Stimulated activated CD8-positive, alpha-beta memory T cell treated with anti-CD3 and anti-CD28 coated beads, Interleukin-4, amount 100 ng/mL, for 48 hours (primary cell): ENCODE measurements around the gene GLRA2.

ENCODE experiments used
- DNase-seq: peaks from one replicate; pipeline ENCODE4 v3.0.0-alpha.2; 2020

Gene GLRA2

DNA sequence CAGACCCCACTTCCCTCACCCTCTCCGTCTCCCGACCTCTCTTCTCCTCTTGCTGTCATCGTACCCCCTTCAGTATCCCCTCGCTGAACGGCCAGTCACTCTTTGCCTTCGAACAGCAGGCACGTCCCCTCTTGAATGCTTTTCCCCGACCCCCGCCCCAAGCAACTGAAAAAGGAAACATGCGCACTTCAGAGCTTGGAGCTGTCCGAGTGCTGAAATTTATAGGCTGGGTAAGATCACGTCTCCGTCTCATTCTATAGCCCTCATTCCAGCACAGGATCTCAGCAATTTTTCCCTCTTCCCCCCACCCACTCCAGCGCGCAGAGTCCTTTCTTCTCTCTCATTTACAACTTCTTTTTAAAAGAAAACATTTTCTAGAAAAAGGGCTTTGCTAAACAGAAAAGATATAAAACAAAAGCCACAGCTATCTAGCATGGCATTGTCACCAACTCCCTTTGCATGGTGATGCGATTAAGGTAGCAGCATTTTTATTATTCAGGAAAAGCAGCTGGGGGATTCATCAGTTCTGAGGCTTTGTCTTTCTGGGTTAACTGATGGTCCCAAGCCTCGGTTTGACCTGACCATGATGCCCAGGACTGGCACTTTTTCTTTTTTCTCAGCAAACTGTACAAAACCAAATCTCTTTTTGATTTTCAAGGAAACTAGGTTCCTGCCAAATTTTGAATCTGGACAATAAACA is at the start of gene GLRA2:
TSS of gene GLRA2 (plus strand) at position 247 of the 700 bp plus-strand sequence. CDS start 522 bp downstream, outside the sequence.
- peak; percentile 22 for DNase-seq

DNA sequence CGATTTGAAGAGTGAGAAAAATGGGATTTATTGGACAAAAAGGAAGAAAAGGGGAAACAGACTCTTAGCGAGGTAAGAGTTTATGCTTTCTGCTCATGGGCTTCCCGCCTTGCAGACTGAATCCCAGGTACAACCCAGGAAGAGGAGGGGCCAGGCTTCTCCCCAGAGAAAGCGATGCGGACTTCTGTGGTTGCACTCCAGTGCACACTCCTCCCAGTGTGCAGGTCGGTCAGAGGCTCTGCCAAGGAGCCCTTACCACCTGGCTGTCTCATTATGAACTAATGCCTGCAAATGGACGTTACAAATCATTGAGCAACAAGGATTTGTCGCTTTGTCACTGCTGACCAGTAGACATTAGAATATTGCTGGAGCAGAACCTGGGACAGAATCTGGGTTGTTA is 39.9 kb upstream of the GLRA2 start:
- DNase-seq, result no peak

DNA sequence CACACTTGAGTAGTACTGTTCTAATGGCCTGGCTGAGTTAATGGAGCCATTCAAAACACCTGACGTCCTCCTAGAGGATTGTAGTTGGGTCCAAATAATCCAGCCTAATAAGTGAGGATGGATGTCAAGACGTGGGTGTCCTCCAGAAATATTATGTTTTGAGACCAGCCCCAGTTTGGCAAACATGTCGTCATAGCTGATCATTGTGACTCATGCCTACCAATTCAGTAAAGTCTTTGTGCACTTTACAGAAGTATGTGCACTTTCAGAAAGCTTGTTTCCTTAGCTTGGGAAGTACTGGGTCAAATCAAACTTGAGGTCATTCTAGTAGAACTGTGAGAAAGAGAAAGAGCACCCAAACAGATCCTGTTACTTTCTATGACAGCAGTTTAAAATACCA is 37.6 kb upstream of the GLRA2 start:
- no peak for DNase-seq

DNA sequence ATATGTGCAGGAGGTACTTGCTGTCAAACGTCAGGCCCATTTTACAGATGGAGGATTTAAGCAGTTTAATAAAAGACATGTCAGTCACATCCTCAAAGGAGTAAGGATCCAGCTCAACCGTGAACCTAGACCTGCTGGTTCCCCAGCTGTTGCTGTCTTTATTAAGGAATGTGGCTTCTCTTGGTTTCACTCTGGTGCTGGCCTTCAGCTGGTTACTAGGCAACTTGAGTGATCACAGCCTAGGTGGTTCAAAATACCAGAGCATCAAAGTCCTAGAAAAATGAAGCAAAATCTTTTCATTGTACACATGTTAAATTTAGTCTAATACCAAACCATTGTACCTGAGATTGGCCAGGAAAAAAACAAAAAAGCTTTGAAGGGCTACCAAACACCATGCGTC is 32.7 kb upstream of the GLRA2 start:
- no peak for DNase-seq

DNA sequence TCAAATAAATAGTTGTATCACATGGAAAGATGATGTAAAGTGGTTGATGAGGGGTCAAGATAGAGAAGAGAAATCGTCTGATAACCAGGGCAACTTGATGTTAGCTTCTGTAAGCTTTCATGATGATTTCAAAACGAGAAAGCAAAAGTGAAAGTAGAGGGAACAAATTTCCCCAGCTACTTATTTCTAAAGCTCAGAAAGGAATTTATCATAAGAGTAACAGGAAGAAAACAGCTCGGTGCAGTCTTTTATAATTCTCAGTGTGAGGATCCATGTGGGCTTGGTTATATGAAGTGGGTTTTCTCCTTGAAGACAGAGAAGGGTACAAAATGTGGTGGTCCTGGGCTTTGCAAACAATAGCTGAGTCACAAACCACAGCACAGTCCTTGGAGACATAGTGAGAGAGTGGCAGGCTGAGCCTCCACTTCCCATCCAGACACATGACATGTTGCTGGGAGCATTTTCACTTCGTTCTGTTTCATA is 32.1 kb upstream of the GLRA2 start:
- peak; percentile 22 for DNase-seq

- no peak for DNase-seq
These were observed 28.0 kb upstream of the GLRA2 start for GRCh38 chrX:14501327-14501726.

- DNase-seq, result no peak
These were observed 24.3 kb upstream of the GLRA2 start for GRCh38 chrX:14504960-14505538.

DNA sequence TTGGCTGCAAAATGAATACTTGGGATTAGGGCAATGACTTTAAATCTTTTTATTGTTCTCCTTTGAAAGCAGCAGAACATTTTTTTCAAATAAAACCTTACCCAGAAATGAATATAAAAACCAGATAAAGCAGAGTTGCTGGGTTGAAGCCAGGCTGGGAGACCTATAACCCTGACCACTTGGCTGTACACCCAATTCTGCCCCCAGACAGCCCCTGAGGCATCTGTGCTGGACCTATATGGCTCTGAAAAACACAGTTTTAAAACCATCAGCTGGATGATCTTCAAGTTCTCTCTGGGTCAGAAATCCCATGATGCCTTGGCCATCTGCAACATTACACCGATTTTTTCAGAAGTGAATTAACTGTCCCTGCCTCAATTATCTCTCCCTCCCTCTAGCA is 23.7 kb upstream of the GLRA2 start:
- DNase-seq, result no peak

DNA sequence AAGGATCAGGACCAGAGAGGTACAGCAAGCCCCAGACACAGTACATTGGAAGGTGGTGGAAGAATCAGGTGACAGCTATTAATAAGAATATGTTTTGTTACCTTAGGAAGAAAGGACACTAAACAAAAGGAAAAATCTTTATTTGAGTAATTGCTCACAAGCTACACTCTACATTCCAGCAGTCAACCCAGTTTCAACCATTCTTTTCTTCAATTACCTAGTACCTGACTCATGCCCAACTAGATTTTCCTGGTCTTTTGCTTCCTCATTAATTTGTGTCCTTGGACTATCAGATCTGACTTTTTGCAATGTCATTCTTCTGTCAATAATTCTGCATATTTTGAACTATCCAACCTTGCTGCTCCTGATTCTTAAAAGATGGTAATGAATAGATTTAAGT is 22.5 kb upstream of the GLRA2 start:
- DNase-seq, result no peak

DNA sequence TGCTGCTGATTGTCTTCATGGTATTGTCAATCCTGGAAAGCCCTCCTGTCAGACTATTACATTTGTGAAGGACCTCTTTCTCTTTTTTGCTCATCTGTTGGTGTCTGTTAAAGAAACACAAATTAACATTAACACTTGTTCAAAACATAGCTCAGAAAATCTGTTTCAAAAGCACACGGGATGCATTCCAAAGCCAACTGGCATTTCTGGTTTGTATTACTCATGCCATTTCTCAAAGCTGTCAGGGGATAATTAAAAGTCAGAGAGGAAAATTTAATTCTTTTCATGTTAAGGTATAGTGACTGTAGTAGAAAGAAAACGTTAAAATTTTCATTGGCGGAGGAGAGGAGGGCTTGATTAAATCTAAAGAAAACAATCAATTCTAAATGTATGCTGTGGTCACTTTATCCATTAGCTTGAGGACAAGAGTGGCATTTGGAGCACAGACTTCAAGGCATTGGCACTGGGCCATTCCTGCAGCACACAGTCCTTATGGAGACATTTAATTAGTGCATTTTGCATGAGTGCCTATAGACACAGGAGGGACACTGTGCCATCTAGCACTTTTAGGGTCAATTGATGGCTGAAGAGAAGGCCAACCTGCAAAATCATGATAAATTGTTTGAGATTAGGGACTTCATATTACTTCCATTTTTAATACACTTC is 21.2 kb upstream of the GLRA2 start:
- DNase-seq, result no peak

GRCh38 chrX:14509325-14510057 is 19.8 kb upstream of the GLRA2 start:
- no peak for DNase-seq

DNA sequence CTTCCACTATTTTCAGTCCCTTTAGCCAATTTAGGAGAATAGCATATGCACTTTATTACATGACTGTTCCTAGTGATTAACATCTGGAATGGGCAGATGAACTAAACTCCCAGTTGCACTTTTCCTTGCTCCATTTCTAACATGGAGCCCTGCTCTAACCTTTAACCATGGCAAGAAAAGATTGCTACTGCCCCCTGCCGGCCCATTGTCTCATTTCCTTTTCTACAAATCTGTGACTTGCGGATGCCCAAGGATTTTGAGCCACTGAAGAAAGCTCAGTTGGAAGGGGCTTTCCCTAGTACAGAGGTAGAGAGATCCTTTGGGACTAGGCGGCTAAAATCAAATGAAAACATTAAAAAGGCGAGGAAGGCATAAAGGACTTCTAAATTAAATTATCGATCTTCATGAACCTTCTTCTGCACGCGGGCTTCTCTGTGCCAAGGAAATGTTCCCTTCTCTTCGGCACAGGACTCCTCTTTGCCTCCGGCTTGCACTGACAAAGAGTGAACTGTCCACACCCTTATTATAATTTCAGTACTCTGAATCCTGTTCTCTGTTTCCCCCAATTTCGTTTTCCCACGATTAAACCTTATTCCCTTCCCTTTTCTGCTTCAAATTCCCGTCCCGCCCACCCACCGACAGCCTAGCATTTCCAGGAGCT is 577 bp upstream of the GLRA2 start:
- peak; percentile 78 for DNase-seq

GRCh38 chrX:14533867-14534266 is 4.5 kb downstream of the GLRA2 start:
- DNase-seq, result no peak

DNA sequence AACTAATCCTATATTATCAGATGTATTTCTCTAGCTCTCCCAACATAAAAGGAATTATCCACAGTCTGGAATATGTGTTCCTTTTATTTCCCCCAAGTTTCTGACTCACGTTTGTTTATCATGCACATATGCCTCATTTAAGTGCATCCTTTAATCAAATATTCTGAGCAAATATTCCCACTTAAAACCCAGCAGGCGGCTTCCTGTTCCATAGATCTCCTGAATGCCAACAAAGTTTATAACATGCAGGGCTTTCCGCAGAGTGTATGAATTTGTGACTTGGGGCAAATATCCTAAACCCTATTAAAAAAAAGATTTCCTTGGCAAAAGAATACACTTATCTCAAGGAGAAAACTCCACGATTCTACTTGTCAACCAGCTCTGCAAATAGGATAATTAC is 16.9 kb downstream of the GLRA2 start:
- no peak for DNase-seq

DNA sequence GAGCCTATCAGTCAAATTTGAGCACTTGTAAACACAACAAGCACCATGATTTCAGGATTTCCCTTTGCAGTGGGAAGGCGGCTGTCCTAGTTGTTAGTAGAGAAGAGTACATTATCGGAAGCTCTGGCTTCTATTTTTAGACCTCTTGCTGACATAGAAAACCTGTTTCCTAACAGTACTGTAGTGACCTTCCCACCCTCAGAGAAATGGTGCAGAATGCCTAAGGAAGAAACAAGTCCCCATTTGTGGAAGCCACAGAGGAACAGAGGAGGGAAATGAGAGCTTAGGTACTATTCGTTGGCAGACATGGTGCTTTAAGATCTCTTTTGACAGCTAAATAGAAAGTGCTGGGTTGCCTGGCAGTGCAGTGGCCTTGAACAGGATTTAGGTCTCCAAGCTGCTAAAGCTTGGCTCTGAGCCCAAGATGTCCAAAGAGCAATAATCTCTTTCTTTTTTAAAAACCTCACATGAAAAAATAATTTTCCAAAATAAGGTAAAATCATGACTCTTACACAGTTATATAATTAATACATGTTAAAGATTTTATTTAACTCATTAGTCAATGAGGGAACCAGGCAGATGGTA is 24.9 kb downstream of the GLRA2 start:
- no peak for DNase-seq

GRCh38 chrX:14564058-14564457 is 34.7 kb downstream of the GLRA2 start:
- DNase-seq, result no peak

DNA sequence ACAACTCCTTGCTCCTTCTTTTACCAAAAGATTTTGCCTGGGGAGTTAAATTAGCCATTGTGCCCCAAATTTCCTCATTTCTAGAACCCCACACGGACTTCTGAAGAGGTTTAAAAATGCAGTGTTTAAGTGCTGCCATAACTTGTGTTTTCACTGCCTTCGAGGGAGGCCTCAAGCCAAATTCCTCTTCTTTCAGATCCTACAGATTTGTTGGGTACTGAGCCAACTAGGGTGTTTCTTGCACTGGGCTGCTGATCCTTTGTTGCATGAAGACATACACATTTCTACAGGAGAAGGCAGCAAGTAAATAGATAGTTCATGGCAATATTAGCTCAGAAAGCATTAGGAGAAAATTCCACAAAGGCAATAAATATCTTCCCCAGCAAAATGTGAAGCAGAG is 43.8 kb downstream of the GLRA2 start:
- no peak for DNase-seq

DNA sequence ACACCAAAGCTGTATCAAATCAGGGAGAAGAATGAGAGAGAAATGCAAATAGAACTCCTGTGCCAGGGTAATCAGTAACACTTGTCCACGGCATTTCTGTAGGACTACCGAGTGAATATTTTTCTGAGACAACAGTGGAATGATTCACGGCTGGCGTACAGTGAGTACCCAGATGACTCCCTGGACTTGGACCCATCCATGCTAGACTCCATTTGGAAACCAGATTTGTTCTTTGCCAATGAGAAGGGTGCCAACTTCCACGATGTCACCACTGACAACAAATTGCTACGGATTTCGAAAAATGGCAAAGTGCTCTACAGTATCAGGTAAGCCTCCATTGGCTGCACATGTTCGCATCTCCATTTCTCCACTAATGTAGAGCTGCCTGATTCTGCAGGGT is 51.7 kb downstream of the GLRA2 start:
- DNase-seq, result no peak

- no peak for DNase-seq
These were observed 55.2 kb downstream of the GLRA2 start for GRCh38 chrX:14584548-14584947.

DNA sequence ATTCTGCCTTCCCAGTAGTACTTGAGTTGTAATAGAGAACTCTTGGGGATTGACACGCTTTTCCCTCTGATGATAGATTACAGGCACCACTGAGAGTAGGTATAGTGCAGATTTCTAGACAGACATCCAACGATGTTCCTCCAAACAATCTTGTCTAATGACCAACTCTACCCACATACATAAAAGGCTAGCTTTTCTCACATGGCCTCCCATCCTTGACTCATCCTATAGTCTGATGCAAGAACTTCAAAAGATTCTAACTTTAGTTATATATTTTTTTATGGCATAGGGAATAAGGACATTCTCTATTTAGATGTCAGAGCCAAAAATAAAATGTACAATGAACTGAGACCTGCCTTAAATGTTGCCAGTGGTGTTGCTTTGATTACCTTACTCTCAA is 60.9 kb downstream of the GLRA2 start:
- DNase-seq, result no peak

- DNase-seq, result no peak
These were observed 61.5 kb downstream of the GLRA2 start for GRCh38 chrX:14590693-14591424.

- no peak for DNase-seq
These were observed 62.6 kb downstream of the GLRA2 start for GRCh38 chrX:14591976-14592375.
